HG03139 (cell line): ENCODE data around the gene AP2S1.
A peak's percentile ranks its signal among the peaks of the same experiment; 100 is the strongest.
"Not testable (repeated sequence)": the region's sequence is repeated elsewhere in the genome, so short reads cannot be mapped to it uniquely, and the experiment has no call there.

Experiments used
- ATAC-seq: cut with Tn5 transposase; IDR thresholded peaks from one replicate; pipeline ENCODE4 v1.9.1; 2021; ENCODE audit not compliant: unreplicated experiment

The AP2S1 gene

DNA sequence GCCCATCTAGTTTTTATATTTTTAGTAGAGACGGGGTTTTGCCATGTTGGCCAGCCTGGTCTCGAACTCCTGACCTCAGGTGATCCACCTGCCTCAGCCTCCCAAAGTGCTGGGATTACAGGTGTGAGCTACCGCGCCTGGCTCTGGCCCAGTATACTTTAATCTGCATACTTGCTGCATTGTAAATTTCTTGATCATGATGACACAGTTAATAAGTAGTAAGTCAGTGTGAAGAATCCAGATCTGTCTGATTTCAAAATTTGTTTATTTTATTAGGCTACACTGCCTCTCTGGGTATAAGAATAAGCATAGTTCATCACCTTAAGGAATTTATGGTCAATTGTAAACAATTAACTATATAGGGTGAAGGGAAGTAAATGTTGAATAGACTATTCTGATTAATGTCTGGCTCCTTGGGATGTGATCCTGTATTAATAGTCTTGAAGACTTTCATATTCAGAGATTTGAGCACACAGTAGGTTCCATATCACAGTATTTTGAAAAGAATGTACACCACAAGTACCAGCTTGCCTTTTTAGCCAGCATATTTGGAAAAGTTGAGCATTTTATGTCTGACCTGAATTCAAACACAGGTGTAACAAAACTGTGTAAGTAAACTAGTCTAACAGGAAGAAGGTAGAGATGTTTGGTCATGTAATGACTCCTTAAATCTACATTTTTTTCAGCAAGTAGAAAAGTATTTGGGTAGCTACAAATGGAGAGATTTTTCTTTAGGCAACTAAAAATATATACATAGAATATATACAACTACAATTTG is 17.6 kb upstream of the AP2S1 start:
- no peak for ATAC-seq

GRCh38 chr19:46867170-46867569 is 16.5 kb upstream of the AP2S1 start:
- ATAC-seq: no peak

GRCh38 chr19:46866407-46867136 is 15.9 kb upstream of the AP2S1 start:
- ATAC-seq: no peak

- ATAC-seq: no peak
Observed at GRCh38 chr19:46863818-46864629, 13.4 kb upstream of the AP2S1 start.

DNA sequence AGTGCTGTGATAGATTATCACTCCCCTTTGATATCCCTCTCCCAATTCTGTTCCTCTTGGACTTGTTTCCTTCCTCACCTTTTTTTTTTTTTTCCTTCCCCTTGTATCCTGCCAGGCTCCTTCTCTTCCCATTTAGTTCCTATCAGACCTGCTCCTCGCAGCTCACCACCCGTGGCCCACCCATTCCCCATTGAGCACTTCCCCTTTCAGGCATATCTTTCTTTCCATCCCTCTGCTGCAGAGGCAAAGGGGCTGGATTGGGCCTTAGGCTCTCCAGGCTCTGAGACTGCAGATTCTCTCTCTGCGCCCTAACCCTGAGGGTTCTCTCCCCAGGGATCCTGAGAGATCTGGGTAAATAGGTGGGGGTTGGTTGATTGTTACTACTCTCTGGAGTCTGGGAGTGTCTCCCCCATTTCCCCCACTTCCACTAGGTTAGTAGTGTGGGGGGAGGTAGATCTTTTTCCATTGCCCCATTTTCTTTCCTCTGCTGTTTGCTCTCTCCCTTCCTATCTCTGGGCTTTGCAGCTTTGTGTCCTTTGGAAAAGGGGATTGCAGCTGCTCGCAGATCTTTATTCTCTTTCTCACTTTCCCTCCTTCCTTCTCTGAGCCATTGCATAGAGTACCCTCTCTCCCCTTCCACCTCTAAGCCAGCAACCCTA is 12.5 kb upstream of the AP2S1 start:
- ATAC-seq: no peak

- ATAC-seq: no peak
Observed at GRCh38 chr19:46862503-46862834, 11.8 kb upstream of the AP2S1 start.

DNA sequence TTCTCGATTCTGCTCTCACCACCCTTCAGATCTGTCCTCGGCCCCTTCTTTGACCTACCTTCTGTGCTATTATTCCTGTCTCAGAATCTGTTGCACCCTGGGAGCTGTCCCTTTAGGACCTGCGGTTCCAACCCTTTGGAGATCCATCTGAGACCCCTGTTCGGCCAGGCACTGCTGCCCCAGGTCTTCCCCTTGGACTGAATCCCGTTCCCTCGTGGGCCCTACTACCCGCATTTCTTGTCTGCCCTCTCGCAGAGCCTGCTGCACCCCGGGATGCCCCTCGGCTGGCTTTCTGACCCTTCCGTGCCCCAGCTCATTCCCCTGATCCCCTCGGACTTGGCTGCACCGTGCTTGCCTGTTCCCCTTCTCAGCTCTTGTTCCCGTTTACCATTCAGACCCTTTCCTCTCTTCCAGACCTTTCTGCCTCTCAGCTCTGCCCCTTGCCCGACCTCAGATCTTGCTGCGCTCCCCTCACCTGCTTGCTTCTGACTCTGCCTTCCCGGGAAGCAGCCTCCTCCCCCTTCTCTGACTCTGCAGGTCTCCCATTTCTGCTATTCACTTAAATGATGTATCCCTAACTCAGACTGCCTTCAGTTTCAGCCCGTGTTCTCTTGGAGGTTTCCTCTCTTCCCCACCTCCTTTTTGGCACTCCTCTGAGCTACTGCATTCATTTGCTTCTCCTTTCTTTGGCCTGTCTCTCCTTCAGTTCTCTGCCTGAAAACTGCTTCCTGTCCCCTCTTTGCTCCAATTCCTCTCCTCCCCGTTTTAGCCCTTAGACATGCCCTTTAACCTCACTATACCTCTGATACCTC is 11.3 kb upstream of the AP2S1 start:
- no peak for ATAC-seq

GRCh38 chr19:46860846-46861690 is 10.4 kb upstream of the AP2S1 start, which contains the start of gene ARHGAP35:
Gene ARHGAP35 (plus strand): TSS chr19:46860997. CDS start chr19:46918676, 57,679 bp downstream.
- ATAC-seq: peak; percentile 14

GRCh38 chr19:46860125-46860845 is 9.6 kb upstream of the AP2S1 start:
- peak; percentile 67 for ATAC-seq

GRCh38 chr19:46859637-46860124 is 9.0 kb upstream of the AP2S1 start:
- no peak for ATAC-seq

- no peak for ATAC-seq
Observed at GRCh38 chr19:46856062-46857022, 5.7 kb upstream of the AP2S1 start.

- ATAC-seq: not testable (repeated sequence)
Observed at GRCh38 chr19:46854698-46855097, 4.1 kb upstream of the AP2S1 start.

GRCh38 chr19:46852830-46853229 is 2.2 kb upstream of the AP2S1 start:
- ATAC-seq: no peak

DNA sequence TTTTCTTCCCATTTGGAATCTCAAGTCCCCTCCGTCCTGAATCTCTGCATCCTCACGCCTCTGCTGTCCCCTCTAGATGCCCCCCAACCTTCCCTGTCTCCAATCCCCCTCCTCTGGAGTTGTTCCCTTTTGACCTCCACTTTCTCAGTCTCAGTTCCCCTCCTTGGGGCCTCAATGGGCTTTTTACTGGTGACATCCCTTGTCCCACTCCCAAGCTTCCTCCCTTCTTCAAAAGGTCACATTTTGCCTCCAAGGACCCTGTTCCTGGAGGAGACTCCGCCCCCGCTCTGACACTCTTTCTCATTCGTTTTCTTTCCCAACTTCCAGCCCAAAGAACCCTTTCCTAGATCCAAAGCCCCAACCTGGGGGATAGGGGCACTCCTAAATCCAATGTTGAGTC is 1.0 kb downstream of the AP2S1 start:
- no peak for ATAC-seq

DNA sequence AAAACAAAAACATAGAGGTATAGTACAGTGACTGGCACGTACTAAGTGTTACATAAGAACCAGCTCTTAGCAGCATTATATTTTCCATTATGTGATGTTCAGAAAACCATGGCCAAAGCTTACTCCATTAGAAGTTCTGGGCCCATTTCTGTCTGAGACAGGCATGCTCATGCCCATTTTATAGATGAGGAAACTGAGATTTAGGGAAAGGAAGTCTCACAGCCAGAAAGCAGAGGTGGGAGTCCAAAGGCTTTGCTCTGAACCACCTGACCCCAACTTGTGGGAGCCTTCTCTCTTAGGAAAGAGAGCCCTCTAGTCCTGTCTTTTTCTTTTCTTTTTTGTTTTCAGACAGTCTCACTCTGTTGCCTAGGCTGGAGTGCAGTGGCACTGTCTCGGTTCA is 2.3 kb downstream of the AP2S1 start:
- ATAC-seq: no peak

GRCh38 chr19:46847528-46847927 is 3.1 kb downstream of the AP2S1 start:
- ATAC-seq: no peak

GRCh38 chr19:46845959-46846459 is 4.6 kb downstream of the AP2S1 start:
- ATAC-seq: no peak
